B cell (primary cell): Measurements from ENCODE around the gene PLAC9. TPM values are rescaled to one million over a fixed set of nuclear protein-coding genes. Genes with fewer than 3 reads are reported as not detected.

Experiments
- ATAC-seq: fragments of 200-7000 bp; cut with Tn5 transposase; one replicate; pipeline ENCODE4 v1.10.0; 2021; ENCODE audit warnings: low read depth, mild to moderate bottlenecking, moderate number of reproducible peaks, moderate library complexity
- CTCF ChIA-PET: fragments of 350-600 bp; sonication (Branson Sonifier 250); formaldehyde crosslinking; loops from one replicate; lab custom pipeline; 2021; ENCODE audit warnings: antibody characterized with exemption, inconsistent platforms; lab: Charles Lee
- POLR2A ChIA-PET: fragments of 350-600 bp; sonication (Branson Sonifier 250); formaldehyde crosslinking; loops from one replicate; lab custom pipeline; 2021; ENCODE audit warnings: antibody characterized with exemption; lab: Charles Lee
- DNase-seq: peaks from one replicate; pipeline ENCODE4 v3.0.0; 2013
- H2AFZ ChIP-seq: 2 replicates; pipeline ENCODE4 v1.6.1; 2012; ENCODE audit warnings: mild to moderate bottlenecking, low read depth, low read length; ENCODE audit not compliant: insufficient read depth, poor library complexity, severe bottlenecking
- H3K27ac ChIP-seq, 2 donors: 1 replicate in 1 of 2; 2 replicates in 1 of 2; pipeline ENCODE4 v1.5.1; 2012 to 2013; ENCODE audit warnings: low read length in 2 of 2, mild to moderate bottlenecking in 2 of 2, moderate library complexity in 1 of 2
- H3K27me3 ChIP-seq, 4 experiments: fragments of 200-600 bp in 1 of 4; sonication (generic) in 1 of 4; replicated peaks in 1 of 4; 1 replicate in 2 of 4; 2 replicates in 2 of 4; pipeline versions ENCODE4 v1.6.1 to v1.7.0; 2013 to 2016; ENCODE audit warnings: low read length in 3 of 4, mild to moderate bottlenecking in 2 of 4, mixed read lengths in 1 of 4, moderate library complexity in 1 of 4; ENCODE audit not compliant: insufficient read depth in 4 of 4, control insufficient read depth in 3 of 4; ENCODE audit errors: control extremely low read depth in 1 of 4
- H3K36me3 ChIP-seq, 2 experiments: replicated peaks in 1 of 2; 1 replicate in 1 of 2; 2 replicates in 1 of 2; pipeline versions ENCODE4 v1.6.1 to v1.7.1; 2013; ENCODE audit warnings: low read length in 1 of 2; ENCODE audit not compliant: insufficient read depth in 2 of 2, control insufficient read depth in 1 of 2; ENCODE audit errors: control extremely low read depth in 1 of 2, extremely low read depth in 1 of 2
- H3K4me1 ChIP-seq, 2 donors: fragments of 200-600 bp in 1 of 2; sonication (generic) in 1 of 2; 1 replicate in 1 of 2; 2 replicates in 1 of 2; pipeline versions ENCODE4 v1.5.1 to v1.6.1; 2013 to 2017; ENCODE audit warnings: low read length in 2 of 2; ENCODE audit not compliant: control insufficient read depth in 2 of 2, insufficient read depth in 2 of 2
- H3K4me2 ChIP-seq: replicated peaks from 2 replicates; pipeline ENCODE3; 2012; ENCODE audit warnings: mild to moderate bottlenecking, low read depth, low read length; ENCODE audit not compliant: poor library complexity, severe bottlenecking
- H3K4me3 ChIP-seq, 5 experiments: fragments of 200-600 bp in 1 of 5; sonication (generic) in 1 of 5; 1 replicate in 3 of 5; 2 replicates in 2 of 5; pipeline versions ENCODE4 v1.5.1 to v1.7.0; 2011 to 2016; ENCODE audit warnings: low read length in 4 of 5, mild to moderate bottlenecking in 4 of 5, low read depth in 2 of 5, control low read depth in 1 of 5, moderate library complexity in 1 of 5; ENCODE audit not compliant: insufficient read depth in 1 of 5; ENCODE audit errors: control extremely low read depth in 1 of 5, extremely low read depth in 1 of 5
- H3K79me2 ChIP-seq: fragments of 200-600 bp; sonication (generic); one replicate; pipeline ENCODE4 v1.6.0; 2016; ENCODE audit warnings: low read length; ENCODE audit not compliant: control insufficient read depth, insufficient read depth
- H3K9ac ChIP-seq: fragments of 200-600 bp; sonication (generic); 2 replicates; pipeline ENCODE4 v1.6.1; 2017; ENCODE audit warnings: mild to moderate bottlenecking, low read length, moderate library complexity
- H3K9me3 ChIP-seq, 3 donors: one replicate each; pipeline versions ENCODE4 v1.6.1 to v1.7.1; 2013; ENCODE audit warnings: low read length in 2 of 3; ENCODE audit not compliant: control insufficient read depth in 2 of 3, insufficient read depth in 1 of 3; ENCODE audit errors: control extremely low read depth in 1 of 3
- H4K20me1 ChIP-seq: 2 replicates; pipeline ENCODE4 v1.6.0; 2012; ENCODE audit warnings: mild to moderate bottlenecking, low read length; ENCODE audit not compliant: insufficient read depth, control insufficient read depth, poor library complexity, severe bottlenecking
- H3K27ac Mint-ChIP-seq: one replicate; pipeline ENCODE4 v1.8.0; 2021; ENCODE audit warnings: mixed read lengths
- H3K27me3 Mint-ChIP-seq: one replicate; pipeline ENCODE4 v1.8.0; 2021; ENCODE audit warnings: mixed read lengths
- H3K4me1 Mint-ChIP-seq: one replicate; pipeline ENCODE4 v1.8.0; 2021; ENCODE audit warnings: mixed read lengths
- H3K4me3 Mint-ChIP-seq: one replicate; pipeline ENCODE4 v1.8.0; 2021; ENCODE audit warnings: mixed read lengths
- H3K9me3 Mint-ChIP-seq: one replicate; pipeline ENCODE4 v1.8.0; 2022; ENCODE audit warnings: mixed read lengths; ENCODE audit not compliant: insufficient read depth
- CTCF ChIP-seq: fragments of 200-600 bp; IDR thresholded peaks from one replicate; pipeline ENCODE4 v1.8.0; 2022; ENCODE audit warnings: antibody characterized with exemption, mild to moderate bottlenecking
- EZH2 ChIP-seq: IDR thresholded peaks from 2 replicates; pipeline ENCODE4 v1.6.1; 2012; ENCODE audit warnings: borderline replicate concordance, low read depth, mild to moderate bottlenecking, moderate library complexity, low read length; ENCODE audit not compliant: insufficient read depth, poor library complexity, severe bottlenecking
- WGBS: methylation state at CpG from one replicate; pipeline ENCODE4 v1.1.5; 2013; ENCODE audit warnings: missing lambda C conversion rate; ENCODE audit not compliant: insufficient coverage; 5-methylcytosine and 5-hydroxymethylcytosine counted together
- intact Hi-C: fragments of 100-400 bp; cut with micrococcal nuclease; formaldehyde crosslinking; loops from one replicate; pipeline ENCODE4 v1.10.0; 2022
- polyA plus RNA-seq: library from polyadenylated mRNA; depleted of rRNA; stranded (reverse); fragments of >200 nt; gene quantifications from 2 replicates; pipeline ENCODE4 v1.2.3, GENCODE V29; 2012
- total RNA-seq, 2 donors: library from RNA; stranded (reverse); fragments of 120-200 nt in 1 of 2; gene quantifications; 1 replicate in 1 of 2; 2 replicates in 1 of 2; pipeline versions ENCODE4 v1.2.3 to v1.2.4, GENCODE V29; 2013 to 2022

Gene PLAC9
- total and polyA plus RNA-seq, 2 donors (not counting 1 experiment from before 2014, with no cell fraction given): not detected

- Mint-ChIP-seq H3K4me3 (peak overlapping the region; percentile 40), H3K4me1 (peaks cover 76% of the 10 kb centered on the region), H3K27ac (peak overlapping the region; percentile 94), H3K9me3 (no peaks in the 10 kb centered on the region), H3K27me3 (no peaks in the 10 kb centered on the region)
- peak; percentile 47 for DNase-seq
- 89% methylated on average over 11 of the region's 13 CpGs for WGBS
- Histone ChIP-seq H3K4me1 (peaks cover 51 to 55% of the 10 kb centered on the region in 2 donors), H4K20me1 (peaks cover 44% of the 10 kb centered on the region), H3K36me3 (peaks cover 3 to 19% of the 10 kb centered on the region in 2 experiments), H3K4me3 (peak overlapping the region in 1 of 5 experiments; percentile 43), H3K27ac (peak overlapping the region; percentile 94 to 96), H3K27me3 (no peaks in the 10 kb centered on the region), H3K79me2 (peaks cover 85% of the 10 kb centered on the region), H2AFZ (no peak overlapping the region), H3K4me2 (peak overlapping the region; percentile 80), H3K9me3 (no peaks in the 10 kb centered on the region), H3K9ac (peak overlapping the region; percentile 49)
- ATAC-seq: no peak
- TF ChIP-seq CTCF (no peak), EZH2 (no peak)
- intact Hi-C loops: loop anchor here (1.0 to 5.0 kb wide), 4 partner anchors 19 to 249 kb away; partner anchors contain the start of gene ANXA11
- ChIA-PET POLR2A (interaction anchor here (0.6 to 1.9 kb wide), 4 partner anchors 18 to 267 kb away, joined by 3 to 33 read pairs (median 4); partner anchors contain the start of genes ANXA11, TMEM254 and TSPAN14), CTCF (interaction anchor here (2.0 to 7.8 kb wide), 3 partner anchors 15 to 43 kb away, joined by 16 to 85 read pairs (median 21); partner anchors contain the start of gene ANXA11)
Measured at GRCh38 chr10:80186364-80187012, 54.0 kb downstream of the PLAC9 start.

- DNase-seq (no peak), ATAC-seq (no peak)
- H2AFZ ChIP-seq: peak overlapping the region; percentile 46
- 100% methylated on average over 1 of the region's 2 CpGs for WGBS
- H3K4me1 ChIP-seq: peaks cover 57 to 61% of the 10 kb centered on the region in 2 donors
- no peaks in the 10 kb centered on the region for H3K27me3 ChIP-seq
- H3K36me3 ChIP-seq: peaks cover 3 to 19% of the 10 kb centered on the region in 2 experiments
- H4K20me1 ChIP-seq: peaks cover 38% of the 10 kb centered on the region
- H3K4me2 ChIP-seq: peak overlapping the region; percentile 80
- H3K9ac ChIP-seq: peak overlapping the region; percentile 49
- TF ChIP-seq CTCF: no peak
- TF ChIP-seq EZH2: no peak
- POLR2A ChIA-PET: interaction anchor here (0.6 to 1.9 kb wide), 6 partner anchors 12 to 267 kb away, joined by 3 to 33 read pairs (median 4); partner anchors contain the start of genes ANXA11, TMEM254 and TSPAN14
- Mint-ChIP-seq H3K27me3 (no peaks in the 10 kb centered on the region), H3K4me1 (peaks cover 77% of the 10 kb centered on the region), H3K9me3 (no peaks in the 10 kb centered on the region), H3K27ac (peak overlapping the region; percentile 94), H3K4me3 (peak overlapping the region; percentile 78)
- H3K4me3 ChIP-seq: peak overlapping the region in 4 of 5 experiments; percentile 1 to 43 (median 22)
- CTCF ChIA-PET: interaction anchor here (0.8 to 7.8 kb wide), 5 partner anchors 15 to 128 kb away, joined by 3 to 85 read pairs (median 16); partner anchors contain the start of gene ANXA11
- peaks cover 85% of the 10 kb centered on the region for H3K79me2 ChIP-seq
- intact Hi-C loops: loop anchor here (1.0 to 5.0 kb wide), 4 partner anchors 18 to 250 kb away; partner anchors contain the start of gene ANXA11
- peak overlapping the region; percentile 94 to 96 for H3K27ac ChIP-seq
- no peaks in the 10 kb centered on the region for H3K9me3 ChIP-seq
Measured at GRCh38 chr10:80187060-80187459, 54.5 kb downstream of the PLAC9 start.
